HG02763 (cell line): ENCODE results near the gene MGP.

Experiments
- ATAC-seq: cut with Tn5 transposase; IDR thresholded peaks from one replicate; pipeline ENCODE4 v1.9.1; 2021; ENCODE audit warnings: mild to moderate bottlenecking, moderate library complexity; ENCODE audit not compliant: unreplicated experiment

The MGP gene

GRCh38 chr12:14868916-14869506, 16.6 kb downstream of the MGP start:
- ATAC-seq = no peak

- ATAC-seq = no peak
Measured at GRCh38 chr12:14860490-14860889, 25.2 kb downstream of the MGP start.

- no peak for ATAC-seq
Measured at GRCh38 chr12:14858513-14858912, 27.1 kb downstream of the MGP start.

GRCh38 chr12:14854586-14855183, 31.0 kb downstream of the MGP start:
- ATAC-seq = no peak

- ATAC-seq = no peak
Measured at GRCh38 chr12:14853961-14854360, 31.7 kb downstream of the MGP start.

GRCh38 chr12:14852880-14853279, 32.8 kb downstream of the MGP start:
- no peak for ATAC-seq

- ATAC-seq = peak; percentile 70
Measured at GRCh38 chr12:14850929-14851663, 34.6 kb downstream of the MGP start.

GRCh38 chr12:14849661-14850060, 36.0 kb downstream of the MGP start:
- ATAC-seq = no peak

- ATAC-seq = no peak
Measured at GRCh38 chr12:14846876-14847580, 38.6 kb downstream of the MGP start.

GRCh38 chr12:14846042-14846587, 39.5 kb downstream of the MGP start:
- ATAC-seq = no peak

- no peak for ATAC-seq
Measured at GRCh38 chr12:14845350-14845750, 40.3 kb downstream of the MGP start.

GRCh38 chr12:14844401-14844800, 41.3 kb downstream of the MGP start:
- ATAC-seq = no peak

GRCh38 chr12:14843425-14843887, 42.2 kb downstream of the MGP start, which contains the start of gene ART4:
TSS of gene ART4 (minus strand) at chr12:14843526. CDS start at chr12:14843113, 413 bp downstream.
- no peak for ATAC-seq

- ATAC-seq = no peak
Measured at GRCh38 chr12:14842315-14842714, 43.3 kb downstream of the MGP start.

GRCh38 chr12:14841761-14842160, 43.9 kb downstream of the MGP start:
- no peak for ATAC-seq

GRCh38 chr12:14840616-14841015, 45.0 kb downstream of the MGP start:
- no peak for ATAC-seq

GRCh38 chr12:14839262-14839661, 46.4 kb downstream of the MGP start:
- no peak for ATAC-seq

- no peak for ATAC-seq
Measured at GRCh38 chr12:14836336-14837210, 49.1 kb downstream of the MGP start.

- no peak for ATAC-seq
Measured at GRCh38 chr12:14834509-14834908, 51.1 kb downstream of the MGP start.

- no peak for ATAC-seq
Measured at GRCh38 chr12:14833952-14834351, 51.7 kb downstream of the MGP start.
